NT2/D1 (cell line): ENCODE results near the gene LRRC15.

Experiments used
- DNase-seq: peaks from one replicate; pipeline ENCODE4 v3.0.0-alpha.2; 2011; ENCODE audit warnings: low read depth, low spot score
- H3K27me3 ChIP-seq: 2 replicates; pipeline ENCODE4 v1.6.0; 2011; ENCODE audit warnings: mild to moderate bottlenecking; ENCODE audit not compliant: insufficient read length, insufficient read depth
- H3K36me3 ChIP-seq: 2 replicates; pipeline ENCODE4 v1.6.1; 2011; ENCODE audit warnings: mild to moderate bottlenecking, low read length, mixed read lengths; ENCODE audit not compliant: insufficient read depth, insufficient read length
- H3K4me1 ChIP-seq: 2 replicates; pipeline ENCODE4 v1.5.1; 2011; ENCODE audit not compliant: insufficient read depth, insufficient read length
- H3K4me3 ChIP-seq: 2 replicates; pipeline ENCODE4 v1.5.1; 2011; ENCODE audit warnings: low read depth; ENCODE audit not compliant: insufficient read length
- H3K9ac ChIP-seq: 2 replicates; pipeline ENCODE4 v1.6.0; 2011; ENCODE audit warnings: low read depth; ENCODE audit not compliant: insufficient read length
- H3K9me3 ChIP-seq: 2 replicates; pipeline ENCODE4 v1.5.1; 2011; ENCODE audit warnings: mild to moderate bottlenecking, low read length; ENCODE audit not compliant: insufficient read depth
- SUZ12 ChIP-seq: IDR thresholded peaks from 2 replicates; pipeline ENCODE4 v1.6.1; 2011; ENCODE audit not compliant: insufficient read length, insufficient read depth; ENCODE audit errors: extremely low read depth
- YY1 ChIP-seq: IDR thresholded peaks from 2 replicates; pipeline ENCODE4 v1.6.1; 2011; ENCODE audit not compliant: insufficient read length, insufficient read depth
- ZNF274 ChIP-seq: IDR thresholded peaks from 2 replicates; pipeline ENCODE4 v1.6.1; 2011; ENCODE audit warnings: mild to moderate bottlenecking, low read depth, low read length

LRRC15 gene

DNA sequence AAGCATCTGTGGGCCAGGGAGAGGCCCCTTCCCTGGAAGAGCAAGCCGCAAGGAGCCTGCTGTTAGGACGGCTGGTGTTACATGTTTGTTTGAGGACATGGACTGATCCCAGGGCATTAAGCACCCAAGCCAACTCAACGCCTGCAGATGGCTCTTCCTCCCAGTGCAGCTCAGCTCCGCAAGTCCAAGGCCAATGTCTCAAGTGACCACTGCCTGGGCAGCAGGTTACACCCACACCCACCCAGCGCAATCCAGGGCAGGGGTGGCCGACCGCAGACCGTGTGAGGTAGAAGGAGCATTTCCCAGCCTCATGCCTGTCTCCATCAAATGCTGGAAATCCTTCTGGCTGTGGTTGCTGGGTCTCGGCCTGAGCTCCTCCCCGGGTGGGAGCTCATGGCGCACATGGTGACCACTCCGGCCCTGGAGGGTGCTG lies 15.0 kb upstream of the LRRC15 start:
- no peak overlapping the region for H3K4me3 ChIP-seq
- no peaks in the 10 kb centered on the region for H3K27me3 ChIP-seq
- DNase-seq: no peak
- no peaks in the 10 kb centered on the region for H3K36me3 ChIP-seq
- no peaks in the 10 kb centered on the region for H3K9me3 ChIP-seq
- H3K9ac ChIP-seq: no peak overlapping the region
- TF ChIP-seq YY1 (no peak), SUZ12 (no peak), ZNF274 (no peak)
- H3K4me1 ChIP-seq: peaks cover 18% of the 10 kb centered on the region

GRCh38 chr3:194384156-194384555 lies 14.6 kb upstream of the LRRC15 start:
- no peaks in the 10 kb centered on the region for H3K27me3 ChIP-seq
- H3K4me1 ChIP-seq: peaks cover 19% of the 10 kb centered on the region
- H3K36me3 ChIP-seq: no peaks in the 10 kb centered on the region
- TF ChIP-seq ZNF274: no peak
- TF ChIP-seq YY1: no peak
- TF ChIP-seq SUZ12: no peak
- DNase-seq: no peak
- no peak overlapping the region for H3K9ac ChIP-seq
- no peaks in the 10 kb centered on the region for H3K9me3 ChIP-seq
- H3K4me3 ChIP-seq: no peak overlapping the region

GRCh38 chr3:194383276-194383940 lies 13.9 kb upstream of the LRRC15 start:
- H3K9ac ChIP-seq: no peak overlapping the region
- no peaks in the 10 kb centered on the region for H3K27me3 ChIP-seq
- no peaks in the 10 kb centered on the region for H3K36me3 ChIP-seq
- no peak for DNase-seq
- H3K4me3 ChIP-seq: no peak overlapping the region
- H3K9me3 ChIP-seq: no peaks in the 10 kb centered on the region
- TF ChIP-seq YY1 (no peak), SUZ12 (no peak), ZNF274 (no peak)
- H3K4me1 ChIP-seq: peaks cover 19% of the 10 kb centered on the region

GRCh38 chr3:194382892-194383223 lies 13.3 kb upstream of the LRRC15 start:
- DNase-seq: no peak

GRCh38 chr3:194382196-194382891 lies 12.8 kb upstream of the LRRC15 start:
- H3K9ac ChIP-seq: no peak overlapping the region
- H3K27me3 ChIP-seq: no peaks in the 10 kb centered on the region
- DNase-seq: no peak
- no peak for TF ChIP-seq YY1
- TF ChIP-seq ZNF274: no peak
- no peak for TF ChIP-seq SUZ12
- no peaks in the 10 kb centered on the region for H3K9me3 ChIP-seq
- no peaks in the 10 kb centered on the region for H3K36me3 ChIP-seq
- H3K4me1 ChIP-seq: peaks cover 21% of the 10 kb centered on the region
- H3K4me3 ChIP-seq: no peak overlapping the region

More at GRCh38 chr3:194382892-194383223, 13.3 kb upstream of the LRRC15 start:
- H3K4me3 ChIP-seq: no peak overlapping the region
- no peak overlapping the region for H3K9ac ChIP-seq
- H3K36me3 ChIP-seq: no peaks in the 10 kb centered on the region
- H3K27me3 ChIP-seq: no peaks in the 10 kb centered on the region
- H3K9me3 ChIP-seq: no peaks in the 10 kb centered on the region
- H3K4me1 ChIP-seq: peaks cover 21% of the 10 kb centered on the region
- TF ChIP-seq YY1 (no peak), SUZ12 (no peak), ZNF274 (no peak)

DNA sequence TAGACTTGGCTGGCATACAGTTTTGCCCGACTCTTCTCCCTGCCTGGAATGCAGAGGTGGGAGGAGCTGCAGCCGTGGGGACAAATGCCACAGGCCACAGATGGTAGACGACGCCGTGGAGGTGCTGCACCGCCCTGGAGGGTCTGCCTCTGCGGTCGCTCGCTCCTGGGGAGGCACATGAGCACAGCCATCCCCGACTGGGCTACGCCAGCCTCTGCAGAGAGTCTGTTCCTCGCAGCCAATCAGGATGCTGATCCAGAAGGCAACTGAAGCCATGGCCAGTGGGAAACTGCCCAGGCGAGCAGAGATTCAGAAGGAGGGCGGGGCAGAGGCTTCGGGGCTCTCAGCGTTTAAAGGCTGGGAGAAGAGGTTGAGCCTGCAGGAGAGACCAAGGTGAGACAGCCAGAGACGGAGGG lies 11.9 kb upstream of the LRRC15 start:
- Histone ChIP-seq H3K9me3 (no peaks in the 10 kb centered on the region), H3K4me1 (peaks cover 21% of the 10 kb centered on the region), H3K27me3 (no peaks in the 10 kb centered on the region), H3K36me3 (no peaks in the 10 kb centered on the region), H3K4me3 (no peak overlapping the region), H3K9ac (no peak overlapping the region)
- DNase-seq: no peak
- TF ChIP-seq SUZ12 (no peak), ZNF274 (no peak), YY1 (no peak)

DNA sequence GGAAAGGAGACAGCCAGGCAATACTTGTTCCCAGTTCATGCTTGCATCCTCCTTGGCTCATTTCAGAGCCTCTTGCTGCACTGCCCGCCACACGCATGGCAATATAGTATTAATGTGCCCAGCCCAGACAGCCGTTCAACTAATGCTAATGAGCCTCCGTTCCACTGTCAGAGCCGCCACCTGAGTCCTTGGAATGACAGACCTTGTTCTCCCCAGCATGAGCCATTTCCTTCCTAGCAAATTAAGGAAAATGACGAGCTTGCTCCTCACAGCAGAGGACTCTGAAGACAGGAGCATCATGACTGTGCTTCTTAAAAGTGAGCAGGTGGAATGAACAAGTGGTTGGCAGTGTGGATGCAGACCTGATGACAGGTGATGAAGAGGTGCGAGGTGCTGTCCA lies 10.8 kb upstream of the LRRC15 start:
- no peak for DNase-seq
- Histone ChIP-seq H3K9me3 (no peaks in the 10 kb centered on the region), H3K4me1 (peaks cover 15% of the 10 kb centered on the region), H3K36me3 (no peaks in the 10 kb centered on the region), H3K27me3 (no peaks in the 10 kb centered on the region), H3K4me3 (no peak overlapping the region), H3K9ac (no peak overlapping the region)
- no peak for TF ChIP-seq YY1
- no peak for TF ChIP-seq SUZ12
- no peak for TF ChIP-seq ZNF274
